ENCODE data around the gene ZNF445.

GRCh38 chr3:44414517-44415090 is 62.9 kb downstream of the ZNF445 start:
- TF ChIP-seq, protein P1, sequence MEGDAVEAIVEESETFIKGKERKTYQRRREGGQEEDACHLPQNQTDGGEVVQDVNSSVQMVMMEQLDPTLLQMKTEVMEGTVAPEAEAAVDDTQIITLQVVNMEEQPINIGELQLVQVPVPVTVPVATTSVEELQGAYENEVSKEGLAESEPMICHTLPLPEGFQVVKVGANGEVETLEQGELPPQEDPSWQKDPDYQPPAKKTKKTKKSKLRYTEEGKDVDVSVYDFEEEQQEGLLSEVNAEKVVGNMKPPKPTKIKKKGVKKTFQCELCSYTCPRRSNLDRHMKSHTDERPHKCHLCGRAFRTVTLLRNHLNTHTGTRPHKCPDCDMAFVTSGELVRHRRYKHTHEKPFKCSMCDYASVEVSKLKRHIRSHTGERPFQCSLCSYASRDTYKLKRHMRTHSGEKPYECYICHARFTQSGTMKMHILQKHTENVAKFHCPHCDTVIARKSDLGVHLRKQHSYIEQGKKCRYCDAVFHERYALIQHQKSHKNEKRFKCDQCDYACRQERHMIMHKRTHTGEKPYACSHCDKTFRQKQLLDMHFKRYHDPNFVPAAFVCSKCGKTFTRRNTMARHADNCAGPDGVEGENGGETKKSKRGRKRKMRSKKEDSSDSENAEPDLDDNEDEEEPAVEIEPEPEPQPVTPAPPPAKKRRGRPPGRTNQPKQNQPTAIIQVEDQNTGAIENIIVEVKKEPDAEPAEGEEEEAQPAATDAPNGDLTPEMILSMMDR (IDR thresholded peaks at IDR 0.05), result no peak
- TF ChIP-seq ZFX (IDR thresholded peaks at IDR 0.05; ENCODE audit: borderline replicate concordance), result no peak
